ENCODE data around the gene PRR20G.

The PRR20G gene

DNA sequence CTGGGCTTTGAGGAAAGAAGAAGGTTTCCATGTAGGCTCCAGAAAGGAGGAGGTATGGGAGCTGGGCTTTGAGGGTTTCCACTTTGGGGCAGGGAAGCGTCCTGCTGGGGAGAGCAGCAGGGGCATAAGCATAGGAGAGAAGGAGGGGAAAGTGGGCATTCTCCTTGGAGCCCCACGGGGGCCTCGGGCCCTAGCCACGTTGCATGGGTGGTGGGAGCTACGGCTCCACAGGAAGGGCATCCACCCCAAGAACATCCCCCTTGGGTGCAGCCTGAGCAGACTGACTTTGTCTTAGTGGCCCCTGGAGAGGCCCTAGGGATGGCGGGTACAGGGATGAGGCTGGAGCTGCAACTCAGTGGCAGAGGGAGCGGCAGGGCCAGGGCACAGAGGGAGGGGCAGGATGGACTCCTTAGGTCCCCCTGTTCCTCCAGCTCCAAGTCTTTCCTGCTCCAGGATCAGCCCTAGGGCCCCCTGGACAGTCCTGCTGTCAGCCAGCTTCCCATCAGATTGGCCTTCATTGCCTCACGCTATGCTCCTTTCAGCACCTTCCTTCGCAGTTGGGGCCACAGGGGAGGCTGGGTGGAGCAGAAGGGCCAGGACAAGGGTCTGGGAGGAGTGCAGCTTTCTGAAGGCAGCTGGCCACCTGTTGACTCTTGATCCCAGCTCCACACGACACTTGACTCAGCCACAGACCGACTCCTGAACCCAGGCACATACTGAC is 22.9 kb downstream of the PRR20G start:
- no peak for TF ChIP-seq SIN3A (IDR thresholded peaks at IDR 0.05; ENCODE audit: borderline replicate concordance, insufficient read depth, low read length)
- TF ChIP-seq FOXP2 (optimal IDR thresholded peaks at IDR 0.05; ENCODE audit: borderline replicate concordance, extremely low read depth, extremely low read length, insufficient read depth) = no peak
- TF ChIP-seq TAF1 (IDR thresholded peaks at IDR 0.05; ENCODE audit: borderline replicate concordance, insufficient read depth, low read length) = no peak
- TF ChIP-seq REST (IDR thresholded peaks at IDR 0.05; ENCODE audit: insufficient read depth in 1 of 2, low read depth in 2 of 2, low read length in 2 of 2) = no peak
- no peak for TF ChIP-seq POLR2AphosphoS5 (IDR thresholded peaks at IDR 0.05; ENCODE audit: low read depth, low read length)

DNA sequence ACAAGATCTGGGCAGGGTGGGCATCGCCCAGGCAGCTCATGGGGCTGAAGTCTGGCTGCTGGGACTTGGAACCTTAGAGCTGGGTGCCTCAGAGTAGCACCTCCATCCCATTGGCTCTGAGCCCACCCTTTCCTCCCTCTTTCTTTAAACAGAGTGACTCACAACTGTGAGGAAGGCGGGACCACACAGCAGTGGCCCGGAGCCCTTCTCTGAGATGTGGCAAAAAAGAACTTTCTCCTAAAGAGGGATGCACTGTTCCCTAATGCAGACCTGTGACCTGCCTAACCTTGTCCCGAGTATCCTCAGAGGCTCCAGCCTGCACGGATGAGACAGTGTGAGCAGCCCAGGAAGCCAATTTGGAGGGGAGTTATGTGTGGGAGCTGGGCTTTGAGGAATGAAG is 23.6 kb downstream of the PRR20G start:
- no peak for TF ChIP-seq SIN3A (IDR thresholded peaks at IDR 0.05; ENCODE audit: borderline replicate concordance, insufficient read depth, low read length)
- TF ChIP-seq TAF1 (IDR thresholded peaks at IDR 0.05; ENCODE audit: borderline replicate concordance, insufficient read depth, low read length) = no peak
- no peak for TF ChIP-seq POLR2AphosphoS5 (IDR thresholded peaks at IDR 0.05; ENCODE audit: low read depth, low read length)
- no peak for TF ChIP-seq REST (IDR thresholded peaks at IDR 0.05; ENCODE audit: insufficient read depth in 1 of 2, low read depth in 2 of 2, low read length in 2 of 2)

DNA sequence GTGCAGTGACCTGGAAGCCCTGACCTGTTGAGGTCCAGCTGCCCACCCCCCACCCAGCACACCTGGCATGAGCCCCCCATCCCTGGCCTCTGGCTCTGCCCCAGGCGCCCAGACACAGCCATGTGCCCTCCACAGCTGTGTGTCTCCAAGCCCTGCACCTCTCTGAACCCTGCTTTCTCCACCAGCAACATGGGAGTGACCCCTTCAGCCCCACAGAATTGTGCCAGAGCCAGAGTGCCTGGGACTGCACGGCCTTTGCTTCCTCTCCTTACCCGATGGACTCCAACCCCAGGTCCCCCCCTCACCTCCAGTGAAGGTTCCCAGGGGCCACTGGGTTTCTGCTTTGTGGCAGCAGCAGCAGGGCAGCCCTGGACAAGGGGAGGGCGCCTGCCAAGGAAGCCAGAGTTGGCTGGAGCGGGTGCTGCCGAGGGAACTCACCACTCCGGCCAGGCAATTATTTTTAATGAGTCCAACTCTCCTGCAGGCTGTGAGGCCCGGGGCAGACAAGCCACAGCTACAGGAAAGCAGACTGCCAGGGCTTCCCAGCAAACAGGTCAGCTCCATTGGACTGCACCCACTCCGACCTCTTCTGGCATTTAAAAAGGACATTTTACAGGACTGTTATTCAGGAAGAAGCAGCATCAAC is 24.1 kb downstream of the PRR20G start:
- TF ChIP-seq TAF1 (IDR thresholded peaks at IDR 0.05; ENCODE audit: borderline replicate concordance, insufficient read depth, low read length) (no peak), REST (IDR thresholded peaks at IDR 0.05; ENCODE audit: insufficient read depth in 1 of 2, low read depth in 2 of 2, low read length in 2 of 2) (no peak), FOXP2 (optimal IDR thresholded peaks at IDR 0.05; ENCODE audit: borderline replicate concordance, extremely low read depth, extremely low read length, insufficient read depth) (no peak), SIN3A (IDR thresholded peaks at IDR 0.05; ENCODE audit: borderline replicate concordance, insufficient read depth, low read length) (no peak), POLR2AphosphoS5 (IDR thresholded peaks at IDR 0.05; ENCODE audit: low read depth, low read length) (no peak)

DNA sequence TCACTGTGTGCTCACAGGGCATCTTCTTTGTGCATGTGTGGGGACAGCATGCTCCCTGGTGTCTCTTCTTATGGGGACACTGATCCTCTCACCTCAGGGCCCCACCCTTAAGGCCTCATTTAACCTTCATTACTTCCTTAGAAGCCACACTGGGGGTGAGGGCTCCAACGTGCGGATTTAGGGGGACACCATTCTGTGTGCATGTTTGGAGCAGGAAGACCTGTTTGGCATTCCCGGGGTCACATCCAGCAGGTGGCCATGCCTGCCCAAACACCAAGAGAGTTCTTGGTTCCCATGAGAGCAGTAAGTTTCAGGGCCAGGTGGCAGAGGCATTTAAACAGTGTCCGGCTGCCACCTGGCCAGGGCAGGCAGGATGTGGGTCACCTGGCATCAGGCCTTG is 24.8 kb downstream of the PRR20G start:
- TF ChIP-seq SIN3A (IDR thresholded peaks at IDR 0.05; ENCODE audit: borderline replicate concordance, insufficient read depth, low read length) (no peak), REST (IDR thresholded peaks at IDR 0.05; ENCODE audit: insufficient read depth in 1 of 2, low read depth in 2 of 2, low read length in 2 of 2) (no peak), TAF1 (IDR thresholded peaks at IDR 0.05; ENCODE audit: borderline replicate concordance, insufficient read depth, low read length) (no peak), FOXP2 (optimal IDR thresholded peaks at IDR 0.05; ENCODE audit: borderline replicate concordance, extremely low read depth, extremely low read length, insufficient read depth) (no peak), POLR2AphosphoS5 (IDR thresholded peaks at IDR 0.05; ENCODE audit: low read depth, low read length) (no peak)
